NT2/D1 (cell line): ENCODE data around the gene HNRNPF.

Experiments used
- YY1 ChIP-seq: IDR thresholded peaks from 2 replicates; pipeline ENCODE4 v1.6.1; 2011; ENCODE audit not compliant: insufficient read length, insufficient read depth
- ZNF274 ChIP-seq: IDR thresholded peaks from 2 replicates; pipeline ENCODE4 v1.6.1; 2011; ENCODE audit warnings: mild to moderate bottlenecking, low read depth, low read length

- TF ChIP-seq ZNF274 (no peak), YY1 (no peak)
These were observed 18.2 kb downstream of the HNRNPF start for GRCh38 chr10:43390759-43391158.
